GM18511 (cell line): Measurements from ENCODE around the gene DTX1.
"Not testable (repeated sequence)": the region's sequence is repeated elsewhere in the genome, so short reads cannot be mapped to it uniquely, and the experiment has no call there.

Source experiments
- ATAC-seq: cut with Tn5 transposase; IDR thresholded peaks from one replicate; pipeline ENCODE4 v1.9.1; 2021; ENCODE audit warnings: mild to moderate bottlenecking, moderate library complexity; ENCODE audit not compliant: unreplicated experiment

Gene DTX1

GRCh38 chr12:113134521-113134951 is 78.0 kb downstream of the DTX1 start:
- ATAC-seq, result no peak

- no peak for ATAC-seq
Measured at GRCh38 chr12:113135178-113136127, 78.9 kb downstream of the DTX1 start, which contains the start of gene RASAL1. Gene RASAL1, minus strand, starts transcription at chr12:113135761. Its CDS starts 299 bp downstream, at chr12:113135462.

DNA sequence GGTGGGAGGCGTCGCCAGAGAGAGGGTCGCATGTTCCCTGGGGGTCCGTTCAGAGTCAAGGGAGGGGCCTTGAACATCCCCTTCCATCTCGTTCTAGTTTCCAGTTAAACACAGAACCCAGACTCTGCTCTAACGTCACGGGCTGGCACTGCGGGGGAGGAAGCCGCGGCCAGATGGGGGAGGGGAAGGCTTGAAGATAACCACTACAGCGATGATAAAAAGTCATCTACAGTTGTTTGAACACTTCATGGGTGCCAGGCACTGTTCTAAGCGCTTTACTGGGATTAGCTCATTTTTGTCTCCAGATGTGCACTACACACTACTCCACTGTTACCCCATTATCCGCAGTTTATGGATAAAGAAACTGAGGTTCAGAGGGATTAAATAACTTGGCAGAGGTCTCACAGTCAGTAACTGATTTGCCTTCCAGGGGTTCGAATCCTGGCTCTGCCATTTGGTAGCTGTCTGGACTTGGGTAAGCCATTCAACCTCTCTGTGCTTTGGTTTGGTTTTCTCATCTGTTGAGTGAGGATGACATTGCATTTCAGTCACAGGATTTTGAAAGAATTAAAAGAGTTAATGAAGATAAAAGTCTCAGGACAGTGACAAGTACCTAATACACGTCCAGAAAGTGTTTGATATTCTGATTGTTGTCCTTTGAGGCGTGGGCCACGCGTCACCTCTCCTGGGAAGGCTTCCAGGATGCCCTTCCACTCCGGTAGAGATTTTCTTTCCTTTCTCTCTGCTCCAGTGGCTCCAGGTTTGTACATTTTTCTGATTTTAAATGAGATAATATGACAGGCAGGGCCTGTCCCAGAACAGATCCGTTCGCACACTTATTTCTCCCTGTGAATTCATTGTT is 79.8 kb downstream of the DTX1 start:
- no peak for ATAC-seq

DNA sequence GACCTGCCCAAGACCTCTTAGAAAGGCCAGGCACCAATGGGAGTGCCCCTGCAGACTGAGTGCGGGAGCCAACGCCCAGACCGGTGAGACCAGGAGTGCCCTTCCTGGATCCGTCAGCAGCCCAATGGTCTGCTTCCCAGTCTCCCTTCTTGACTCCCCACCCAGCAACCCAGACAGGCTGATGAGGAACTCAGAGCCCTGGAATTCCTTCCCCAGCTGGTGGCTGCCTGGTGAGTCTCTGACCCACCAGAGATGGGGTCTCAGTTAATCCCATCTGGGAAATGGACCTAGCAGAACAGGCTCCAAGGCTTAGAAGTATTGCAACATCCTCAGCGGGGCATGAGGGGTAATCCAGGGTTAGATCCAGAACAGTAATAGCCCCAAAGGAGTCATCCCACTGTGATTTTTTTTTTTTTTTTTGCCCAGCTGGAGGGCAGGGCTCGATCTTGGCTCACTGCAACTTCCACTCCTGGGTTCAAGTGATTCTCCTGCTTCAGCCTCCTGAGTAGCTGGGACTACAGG is 80.5 kb downstream of the DTX1 start:
- no peak for ATAC-seq

- ATAC-seq, result no peak
Measured at GRCh38 chr12:113137861-113138783, 81.6 kb downstream of the DTX1 start.

GRCh38 chr12:113138826-113139225 is 82.3 kb downstream of the DTX1 start:
- ATAC-seq, result no peak

- ATAC-seq, result no peak
Measured at GRCh38 chr12:113140706-113141105, 84.2 kb downstream of the DTX1 start.

DNA sequence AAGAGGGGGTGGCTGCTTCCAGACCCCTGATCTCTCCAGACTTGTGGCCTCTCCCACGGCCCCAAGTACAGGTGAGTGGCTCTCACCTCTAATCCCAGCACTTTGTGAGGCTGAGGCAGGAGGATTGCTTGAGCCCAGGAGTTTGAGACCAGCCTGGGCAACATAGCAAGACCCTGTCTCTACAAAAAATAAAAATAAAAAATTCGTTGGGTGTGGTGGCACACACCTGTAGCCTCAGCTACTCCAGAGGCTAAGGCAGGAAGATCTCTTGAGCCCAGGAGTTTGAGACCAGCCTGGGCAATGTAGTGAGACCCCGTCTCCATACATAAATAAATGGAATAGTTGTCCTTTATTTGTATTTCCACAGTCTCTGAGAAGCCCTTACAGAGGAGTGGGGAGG is 85.2 kb downstream of the DTX1 start:
- not testable (repeated sequence) for ATAC-seq

DNA sequence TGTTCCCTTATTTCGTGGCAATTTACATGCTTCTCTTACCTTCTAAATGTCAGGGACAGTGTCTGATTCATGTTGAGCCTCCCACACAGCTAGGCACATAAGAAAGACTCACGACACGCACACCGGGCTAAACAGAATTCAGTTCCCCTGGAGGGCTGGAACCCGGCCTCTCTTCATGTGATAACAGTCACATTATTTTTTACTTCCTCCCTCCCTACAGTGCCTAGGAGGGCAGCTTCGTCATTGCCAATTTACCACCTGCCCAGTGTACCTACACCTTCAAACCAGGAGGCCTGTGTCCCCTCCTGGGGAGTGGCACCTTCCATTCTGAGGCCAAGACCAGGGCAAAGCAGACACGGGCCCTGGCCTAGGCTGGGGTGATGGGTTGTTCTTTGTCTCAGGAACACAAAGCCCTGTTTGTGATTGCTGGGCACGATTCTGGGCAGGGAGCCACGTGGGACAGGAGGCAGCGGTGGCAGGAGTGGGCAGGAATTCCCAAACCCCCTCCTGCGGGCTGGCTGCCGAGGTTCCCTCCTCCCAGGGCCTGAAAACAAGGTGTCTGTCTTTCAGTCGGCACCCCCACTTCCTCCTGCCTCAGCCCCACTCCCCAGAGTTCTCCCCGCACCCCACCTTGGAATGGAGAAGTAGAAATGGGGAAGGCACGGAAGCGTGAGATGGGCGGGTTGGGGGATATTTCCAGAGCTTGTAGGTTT is 85.8 kb downstream of the DTX1 start:
- ATAC-seq, result no peak

DNA sequence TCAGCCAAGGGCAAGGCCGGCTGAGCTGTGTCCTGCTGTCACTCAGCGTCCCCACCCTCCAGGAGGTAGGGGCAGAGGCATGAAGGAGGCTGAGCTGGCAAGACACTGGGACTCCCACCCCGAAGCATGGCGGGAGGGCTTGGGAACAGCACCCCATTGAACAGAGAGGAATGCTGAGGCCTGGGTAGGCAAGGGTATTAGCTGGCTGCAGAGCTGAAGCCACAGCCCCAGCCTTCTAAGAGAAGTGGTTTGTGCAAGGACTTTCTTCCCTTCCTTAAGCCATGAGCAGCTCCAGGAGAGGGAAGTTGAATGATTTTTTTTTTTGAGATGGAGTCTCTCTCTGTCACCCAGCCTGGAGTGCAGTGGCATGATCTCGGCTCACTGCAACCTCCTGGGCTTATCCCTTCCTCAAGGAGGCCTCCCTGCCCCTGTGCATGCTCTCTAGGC is 86.4 kb downstream of the DTX1 start:
- no peak for ATAC-seq

DNA sequence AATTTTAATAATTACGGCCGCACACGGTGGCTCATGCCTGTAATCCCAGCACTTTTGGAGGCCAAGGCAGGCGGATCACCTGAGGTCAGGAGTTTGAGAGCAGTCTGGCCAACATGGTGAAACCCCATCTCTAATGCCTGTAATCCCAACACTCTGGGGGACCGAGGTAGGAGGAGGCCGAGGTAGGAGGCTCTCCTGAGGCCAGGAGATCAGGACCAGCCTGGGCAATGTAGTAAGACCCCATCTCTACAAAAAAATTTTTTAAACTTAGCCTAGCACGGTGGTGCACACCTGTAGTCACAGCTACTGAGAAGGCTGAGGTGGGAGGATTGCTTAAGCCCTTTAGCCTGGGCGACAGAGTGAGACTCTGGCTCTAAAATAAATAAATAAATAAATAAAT is 87.4 kb downstream of the DTX1 start:
- no peak for ATAC-seq

GRCh38 chr12:113144806-113145205 is 88.3 kb downstream of the DTX1 start:
- ATAC-seq, result no peak

GRCh38 chr12:113145720-113146551 is 89.4 kb downstream of the DTX1 start:
- no peak for ATAC-seq

DNA sequence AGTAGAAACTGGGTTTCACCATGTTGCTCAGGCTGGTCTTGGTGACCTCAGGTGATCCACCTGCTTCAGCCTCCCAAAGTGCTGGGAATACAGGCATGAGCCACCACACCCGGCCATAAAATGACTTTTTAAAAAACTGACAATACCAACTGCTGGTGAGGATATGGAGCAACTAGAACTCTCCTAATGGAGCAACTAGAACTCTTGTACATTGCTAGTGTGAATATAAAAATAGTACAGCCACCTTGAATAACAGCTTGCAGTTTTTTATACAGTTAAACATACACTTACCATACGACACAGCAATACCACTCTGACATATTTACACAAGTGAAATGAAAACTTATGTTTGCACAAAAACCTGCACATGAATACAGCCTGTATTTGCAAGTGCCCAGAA is 90.5 kb downstream of the DTX1 start:
- ATAC-seq, result no peak
